A673 (cell line): ENCODE data around the gene HEXD. TPM values are rescaled to one million over a fixed set of nuclear protein-coding genes. Genes with fewer than 3 reads are reported as not detected.

ENCODE experiments used
- BruUV-seq: library from RNA; stranded (reverse); fragments of 400-500 nt; replicated peaks from 2 replicates; lab custom pipeline; 2021; lab: Mats Ljungman, UMichigan
- CTCF ChIA-PET: fragments of 300-600 bp; sonication (Branson Sonifier 250); formaldehyde crosslinking; loops from one replicate; lab custom pipeline; 2022; ENCODE audit warnings: antibody characterized with exemption; lab: Charles Lee
- POLR2A ChIA-PET: fragments of 300-600 bp; sonication (Branson Sonifier 250); formaldehyde crosslinking; loops from one replicate; lab custom pipeline; 2022; ENCODE audit warnings: antibody characterized with exemption; ENCODE audit not compliant: low non-redundant PET; lab: Charles Lee
- DNase-seq: peaks from one replicate; pipeline ENCODE4 v3.0.0-alpha.2; 2015; ENCODE audit warnings: low spot score
- H3K27ac ChIP-seq: fragments of 200-600 bp; sonication (generic); 2 replicates; pipeline ENCODE4 v1.5.1; 2016; ENCODE audit warnings: mixed run types, low read depth, mild to moderate bottlenecking, mixed read lengths, antibody characterized with exemption, low read length; ENCODE audit not compliant: poor library complexity, severe bottlenecking
- H3K27me3 ChIP-seq: fragments of 200-600 bp; sonication (generic); replicated peaks from 2 replicates; pipeline ENCODE4 v1.6.1; 2017; ENCODE audit warnings: mixed run types, low read depth, mild to moderate bottlenecking, mixed read lengths, antibody characterized with exemption, low read length; ENCODE audit not compliant: insufficient read depth, poor library complexity
- H3K36me3 ChIP-seq: fragments of 200-600 bp; sonication (generic); 2 replicates; pipeline ENCODE4 v1.6.1; 2016; ENCODE audit warnings: mixed run types, mild to moderate bottlenecking, mixed read lengths, antibody characterized with exemption, low read length; ENCODE audit not compliant: insufficient read depth, poor library complexity, severe bottlenecking
- H3K4me1 ChIP-seq: fragments of 200-600 bp; sonication (generic); 2 replicates; pipeline ENCODE4 v1.6.1; 2017; ENCODE audit warnings: mixed run types, mild to moderate bottlenecking, mixed read lengths, antibody characterized with exemption, low read length; ENCODE audit not compliant: insufficient read depth, poor library complexity, severe bottlenecking
- H3K4me3 ChIP-seq: fragments of 200-600 bp; sonication (generic); 2 replicates; pipeline ENCODE4 v1.5.1; 2016; ENCODE audit warnings: low read depth, mixed run types, mild to moderate bottlenecking, mixed read lengths, low read length; ENCODE audit not compliant: poor library complexity, severe bottlenecking
- H3K9me3 ChIP-seq: fragments of 200-600 bp; sonication (generic); 2 replicates; pipeline ENCODE4 v1.6.1; 2016; ENCODE audit warnings: mixed run types, low read depth, mild to moderate bottlenecking, mixed read lengths, antibody characterized with exemption, low read length; ENCODE audit not compliant: poor library complexity, severe bottlenecking
- CTCF ChIP-seq: fragments of 300-800, 200-600 bp; sonication (generic); conservative IDR thresholded peaks from 2 replicates; pipeline ENCODE4 v1.5.1; 2017; ENCODE audit warnings: low read depth, mild to moderate bottlenecking, antibody characterized with exemption, low read length, moderate library complexity, mixed read lengths
- EZH2 ChIP-seq: fragments of 200-600 bp; sonication (generic); IDR thresholded peaks from 2 replicates; pipeline ENCODE4 v1.6.1; 2017; ENCODE audit warnings: borderline replicate concordance, low read depth, mild to moderate bottlenecking, mixed read lengths, antibody characterized with exemption, low read length; ENCODE audit not compliant: poor library complexity, severe bottlenecking
- intact Hi-C: fragments of 100-400 bp; cut with micrococcal nuclease; formaldehyde crosslinking; loops from one replicate; pipeline ENCODE4 v1.10.0; 2022; ENCODE audit not compliant: unreplicated experiment
- total RNA-seq: library from RNA; stranded (reverse); gene quantifications from 2 replicates; pipeline ENCODE4 v1.2.3, GENCODE V29; 2021

HEXD gene
- total RNA-seq, 1 experiment from 2014 or later, result 20.1 TPM

GRCh38 chr17:82412535-82413520, 5.3 kb upstream of the HEXD start:
- no peak for DNase-seq
- no peak overlapping the region for H3K4me3 ChIP-seq
- H3K27ac ChIP-seq, result no peak overlapping the region
- no peaks in the 10 kb centered on the region for H3K9me3 ChIP-seq
- ChIA-PET POLR2A (interaction anchor here (0.6 kb wide), 1 partner anchor 12 kb away, joined by 4 read pairs; no protein-coding TSS in a partner anchor), CTCF (no interaction called here)
- BruUV-seq, result no TSS peak
- no peaks in the 10 kb centered on the region for H3K27me3 ChIP-seq
- H3K36me3 ChIP-seq, result peaks cover 2% of the 10 kb centered on the region
- no peak for TF ChIP-seq CTCF
- TF ChIP-seq EZH2, result no peak
- H3K4me1 ChIP-seq, result no peaks in the 10 kb centered on the region
- intact Hi-C loops, result loop anchor here (5.0 to 10.0 kb wide), 3 partner anchors 46 to 168 kb away; no protein-coding TSS in a partner anchor

GRCh38 chr17:82414548-82415281, 3.4 kb upstream of the HEXD start:
- POLR2A ChIA-PET, result no interaction called here
- H3K4me3 ChIP-seq, result no peak overlapping the region

More at GRCh38 chr17:82414548-82415281, 3.4 kb upstream of the HEXD start:
- Histone ChIP-seq H3K27ac (no peak overlapping the region), H3K4me1 (peaks cover 6% of the 10 kb centered on the region), H3K9me3 (no peaks in the 10 kb centered on the region), H3K27me3 (no peaks in the 10 kb centered on the region), H3K36me3 (peaks cover 2% of the 10 kb centered on the region)
- CTCF ChIA-PET, result interaction anchor here (1.1 kb wide), 1 partner anchor 172 kb away, joined by 3 read pairs; no protein-coding TSS in a partner anchor
- no TSS peak for BruUV-seq
- intact Hi-C loops, result loop anchor here (1.0 to 10.0 kb wide), 4 partner anchors 47 to 170 kb away; no protein-coding TSS in a partner anchor
- DNase-seq, result peak; percentile 86
- TF ChIP-seq CTCF (peak; percentile 96), EZH2 (no peak)
